ENCODE data around the gene FMNL2. TPM values are rescaled to one million over a fixed set of nuclear protein-coding genes. Genes with fewer than 3 reads are reported as not detected.

FMNL2 gene
- total and polyA plus RNA-seq, 2 experiments from 2014 or later, result 16.5 to 45.4 TPM

DNA sequence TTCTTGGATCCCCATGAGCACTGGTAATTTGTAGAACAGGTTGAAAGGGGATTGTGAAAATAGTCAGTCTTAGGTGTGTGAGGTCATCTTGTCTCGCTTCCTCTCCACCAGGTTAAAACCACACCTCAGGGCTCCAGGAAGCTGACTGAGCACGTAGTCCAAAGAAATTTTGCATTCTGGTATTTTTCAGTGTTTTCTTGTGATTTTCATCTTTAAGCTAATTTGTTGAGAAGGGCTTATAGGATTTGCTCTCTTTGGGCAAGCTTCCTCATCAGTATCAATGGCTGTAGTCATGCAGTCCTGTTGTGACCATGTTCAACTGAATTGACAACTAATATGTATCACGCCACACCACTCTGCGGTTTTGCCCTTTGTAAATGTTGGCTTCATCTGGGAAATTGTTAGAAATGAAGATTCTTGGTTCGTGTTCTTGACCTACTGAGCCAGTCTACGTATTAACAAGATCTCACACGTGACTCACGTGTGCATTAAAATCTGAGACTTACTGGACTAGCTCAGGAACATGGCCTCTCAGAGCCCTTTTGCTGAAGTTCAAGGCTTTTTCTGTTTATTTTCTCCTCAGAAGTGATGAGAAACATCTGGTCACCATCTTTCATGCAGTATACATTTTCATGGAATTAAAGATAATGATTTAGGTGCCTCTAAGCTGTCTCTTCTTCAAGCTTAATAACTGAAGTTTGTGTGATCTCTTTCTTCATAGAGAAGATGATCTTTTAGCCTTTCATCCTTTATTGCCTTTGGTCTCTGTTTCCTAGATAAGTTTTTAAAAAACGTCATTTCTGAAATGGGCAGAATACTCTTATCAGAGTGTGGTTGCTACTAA lies 32.8 kb downstream of the FMNL2 start:
- DNase-seq (ENCODE audit: low spot score) (no peak), ATAC-seq (no peak)
- no peak overlapping the region for H2AFZ ChIP-seq
- Mint-ChIP-seq H3K4me1 (peaks cover 35% of the 10 kb centered on the region), H3K27ac (no peak overlapping the region), H3K4me3 (no peak overlapping the region), H3K27me3 (ENCODE audit: insufficient read depth, low read depth, poor library complexity) (peaks cover 2% of the 10 kb centered on the region), H3K36me3 (ENCODE audit: low read depth) (no peaks in the 10 kb centered on the region), H3K9me3 (no peaks in the 10 kb centered on the region)
- no peak overlapping the region for H3K4me3 ChIP-seq
- H3K4me2 ChIP-seq, result no peak overlapping the region
- H4K20me1 ChIP-seq (replicated peaks; ENCODE audit: insufficient read depth), result peaks cover 18% of the 10 kb centered on the region
- no peaks in the 10 kb centered on the region for H3K36me3 ChIP-seq (ENCODE audit: insufficient read depth)
- no peak overlapping the region for H3K27ac ChIP-seq (ENCODE audit: low read depth)
- H3F3A ChIP-seq (replicated peaks; ENCODE audit: low read depth), result no peaks in the 10 kb centered on the region
- H3K79me2 ChIP-seq (replicated peaks; ENCODE audit: insufficient read depth), result peaks cover 96% of the 10 kb centered on the region
- H3K4me1 ChIP-seq (ENCODE audit: insufficient read depth), result peaks cover 24% of the 10 kb centered on the region
- no peaks in the 10 kb centered on the region for H3K27me3 ChIP-seq (ENCODE audit: insufficient read depth)
- no peaks in the 10 kb centered on the region for H3K9me2 ChIP-seq (ENCODE audit: insufficient read depth)
- no peak for TF ChIP-seq ZNF114 (CRISPR knock-in tag; IDR thresholded peaks at IDR 0.05)
- TF ChIP-seq, protein P1, sequence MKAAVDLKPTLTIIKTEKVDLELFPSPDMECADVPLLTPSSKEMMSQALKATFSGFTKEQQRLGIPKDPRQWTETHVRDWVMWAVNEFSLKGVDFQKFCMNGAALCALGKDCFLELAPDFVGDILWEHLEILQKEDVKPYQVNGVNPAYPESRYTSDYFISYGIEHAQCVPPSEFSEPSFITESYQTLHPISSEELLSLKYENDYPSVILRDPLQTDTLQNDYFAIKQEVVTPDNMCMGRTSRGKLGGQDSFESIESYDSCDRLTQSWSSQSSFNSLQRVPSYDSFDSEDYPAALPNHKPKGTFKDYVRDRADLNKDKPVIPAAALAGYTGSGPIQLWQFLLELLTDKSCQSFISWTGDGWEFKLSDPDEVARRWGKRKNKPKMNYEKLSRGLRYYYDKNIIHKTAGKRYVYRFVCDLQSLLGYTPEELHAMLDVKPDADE (IDR thresholded peaks at IDR 0.05), result no peak
- no peak for TF ChIP-seq ZNF331 (CRISPR knock-in tag; IDR thresholded peaks at IDR 0.05; ENCODE audit: low read depth)
- no peak for TF ChIP-seq CREB1 (CRISPR knock-in tag; IDR thresholded peaks at IDR 0.05; ENCODE audit: low read depth)
- no peak for TF ChIP-seq NANOG (IDR thresholded peaks at IDR 0.05; ENCODE audit: borderline replicate concordance)
- no peak for TF ChIP-seq EZH2 (IDR thresholded peaks at IDR 0.05; ENCODE audit: low read depth, unreplicated experiment)
- no peak for TF ChIP-seq POLR2AphosphoS5 (IDR thresholded peaks at IDR 0.05; ENCODE audit: low read depth)
- no peak for TF ChIP-seq STAT1 (IDR thresholded peaks at IDR 0.05; ENCODE audit: unreplicated experiment)
- no peak for TF ChIP-seq REST (IDR thresholded peaks at IDR 0.05; ENCODE audit: unreplicated experiment)
- TF ChIP-seq, protein P2, sequence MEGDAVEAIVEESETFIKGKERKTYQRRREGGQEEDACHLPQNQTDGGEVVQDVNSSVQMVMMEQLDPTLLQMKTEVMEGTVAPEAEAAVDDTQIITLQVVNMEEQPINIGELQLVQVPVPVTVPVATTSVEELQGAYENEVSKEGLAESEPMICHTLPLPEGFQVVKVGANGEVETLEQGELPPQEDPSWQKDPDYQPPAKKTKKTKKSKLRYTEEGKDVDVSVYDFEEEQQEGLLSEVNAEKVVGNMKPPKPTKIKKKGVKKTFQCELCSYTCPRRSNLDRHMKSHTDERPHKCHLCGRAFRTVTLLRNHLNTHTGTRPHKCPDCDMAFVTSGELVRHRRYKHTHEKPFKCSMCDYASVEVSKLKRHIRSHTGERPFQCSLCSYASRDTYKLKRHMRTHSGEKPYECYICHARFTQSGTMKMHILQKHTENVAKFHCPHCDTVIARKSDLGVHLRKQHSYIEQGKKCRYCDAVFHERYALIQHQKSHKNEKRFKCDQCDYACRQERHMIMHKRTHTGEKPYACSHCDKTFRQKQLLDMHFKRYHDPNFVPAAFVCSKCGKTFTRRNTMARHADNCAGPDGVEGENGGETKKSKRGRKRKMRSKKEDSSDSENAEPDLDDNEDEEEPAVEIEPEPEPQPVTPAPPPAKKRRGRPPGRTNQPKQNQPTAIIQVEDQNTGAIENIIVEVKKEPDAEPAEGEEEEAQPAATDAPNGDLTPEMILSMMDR (conservative IDR thresholded peaks at IDR 0.05; ENCODE audit: low read depth in 2 of 2), result no peak
- TF ChIP-seq JUNB (IDR thresholded peaks at IDR 0.05; ENCODE audit: unreplicated experiment), result no peak
